Caco-2 (cell line): ENCODE data around the gene IDH1. TPM values are rescaled to one million over a fixed set of nuclear protein-coding genes. Genes with fewer than 3 reads are reported as not detected.

Experiments
- BruUV-seq: library from RNA; stranded (reverse); fragments of 400-500 nt; replicated peaks from 2 replicates; lab custom pipeline; 2021; lab: Mats Ljungman, UMichigan
- CTCF ChIA-PET: fragments of 300-600 bp; sonication (Branson Sonifier 250); formaldehyde crosslinking; loops from one replicate; lab custom pipeline; 2022; ENCODE audit warnings: antibody characterized with exemption; lab: Charles Lee
- POLR2A ChIA-PET: fragments of 300-600 bp; sonication (Branson Sonifier 250); formaldehyde crosslinking; loops from one replicate; lab custom pipeline; 2022; ENCODE audit warnings: antibody characterized with exemption; lab: Charles Lee
- DNase-seq, 2 experiments: peaks; one replicate each; pipeline versions ENCODE4 v3.0.0 to v3.0.0-alpha.2; 2020 to 2022
- H3K27me3 ChIP-seq: replicated peaks from 2 replicates; pipeline ENCODE4 v1.6.0; 2011; ENCODE audit warnings: low read length; ENCODE audit not compliant: control insufficient read depth, insufficient read depth
- H3K36me3 ChIP-seq: 2 replicates; pipeline ENCODE4 v1.5.1; 2011; ENCODE audit warnings: low read length; ENCODE audit not compliant: control insufficient read depth, insufficient read depth
- H3K4me1 ChIP-seq: fragments of 250-450 bp; sonication (Bioruptor Pico); 2 replicates; pipeline ENCODE4 v1.5.1; 2020; ENCODE audit warnings: mild to moderate bottlenecking
- H3K4me3 ChIP-seq: 2 replicates; pipeline ENCODE4 v1.5.1; 2011; ENCODE audit warnings: low read depth, mild to moderate bottlenecking, control low read depth, low read length
- H3K9me3 ChIP-seq: fragments of 250-450 bp; sonication (Bioruptor Pico); 2 replicates; pipeline ENCODE4 v1.5.1; 2020; ENCODE audit warnings: mild to moderate bottlenecking, moderate library complexity
- H3K27ac Mint-ChIP-seq: one replicate; pipeline ENCODE4 v1.8.0; 2022; ENCODE audit warnings: mixed read lengths; ENCODE audit not compliant: unreplicated experiment
- H3K27me3 Mint-ChIP-seq: one replicate; pipeline ENCODE4 v1.8.0; 2022; ENCODE audit warnings: mixed read lengths; ENCODE audit not compliant: insufficient read depth, unreplicated experiment
- H3K36me3 Mint-ChIP-seq: one replicate; pipeline ENCODE4 v1.8.0; 2022; ENCODE audit warnings: mild to moderate bottlenecking, mixed read lengths; ENCODE audit not compliant: insufficient read depth, unreplicated experiment
- H3K4me1 Mint-ChIP-seq: one replicate; pipeline ENCODE4 v1.8.0; 2022; ENCODE audit warnings: low read depth, mixed read lengths; ENCODE audit not compliant: unreplicated experiment
- H3K4me3 Mint-ChIP-seq: one replicate; pipeline ENCODE4 v1.8.0; 2022; ENCODE audit warnings: mild to moderate bottlenecking, moderate library complexity, mixed read lengths; ENCODE audit not compliant: unreplicated experiment
- H3K9me3 Mint-ChIP-seq: one replicate; pipeline ENCODE4 v1.8.0; 2022; ENCODE audit warnings: mixed read lengths; ENCODE audit not compliant: unreplicated experiment
- intact Hi-C: fragments of 100-400 bp; cut with micrococcal nuclease; formaldehyde crosslinking; loops from one replicate; pipeline ENCODE4 v1.10.0; 2022; ENCODE audit not compliant: unreplicated experiment
- total RNA-seq: library from RNA; stranded (reverse); gene quantifications from 2 replicates; pipeline ENCODE4 v1.2.3, GENCODE V29; 2022
- TF ChIP-seq, protein P1 (sequence below), 2 experiments: fragments of 200-600 bp in 1 of 2; IDR thresholded peaks; 1 replicate in 1 of 2; 2 replicates in 1 of 2; pipeline versions ENCODE4 v1.5.1 to v1.8.0; 2011 to 2022; ENCODE audit warnings: antibody characterized with exemption in 1 of 2, control low read depth in 1 of 2, inconsistent platforms in 1 of 2, low read depth in 1 of 2, low read length in 1 of 2, mild to moderate bottlenecking in 1 of 2, moderate library complexity in 1 of 2; ENCODE audit not compliant: insufficient read depth in 1 of 2, severe bottlenecking in 1 of 2, unreplicated experiment in 1 of 2

Gene IDH1
- total RNA-seq, 1 experiment from 2014 or later, result 293 TPM

DNA sequence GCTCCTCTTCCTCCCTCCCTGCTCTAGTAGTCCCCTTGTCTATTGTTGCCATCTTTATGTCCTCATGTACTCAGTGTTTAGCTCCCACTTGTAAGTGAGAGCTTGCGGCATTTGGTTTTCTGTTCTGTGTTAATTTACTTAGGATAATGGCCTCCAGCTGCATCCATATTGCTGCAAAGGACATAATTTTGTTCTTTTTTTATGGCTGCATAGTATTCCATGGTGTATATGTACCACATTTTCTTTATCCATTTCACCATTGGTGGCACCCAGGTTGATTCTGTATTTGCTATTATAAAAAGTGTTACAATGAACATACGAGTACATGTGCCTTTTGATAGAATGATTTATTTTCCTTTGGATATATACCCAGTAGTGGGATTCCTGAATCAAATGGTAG is 23.7 kb upstream of the IDH1 start:
- H3K36me3 Mint-ChIP-seq, result peaks cover 53% of the 10 kb centered on the region
- H3K36me3 ChIP-seq, result no peaks in the 10 kb centered on the region; the same call in 1 of the 2 replicates
- BruUV-seq, result no TSS peak
- H3K27me3 Mint-ChIP-seq, result no peaks in the 10 kb centered on the region
- H3K27me3 ChIP-seq, result no peaks in the 10 kb centered on the region
- ChIA-PET CTCF (no interaction called here), POLR2A (no interaction called here)
- TF ChIP-seq, protein P1, sequence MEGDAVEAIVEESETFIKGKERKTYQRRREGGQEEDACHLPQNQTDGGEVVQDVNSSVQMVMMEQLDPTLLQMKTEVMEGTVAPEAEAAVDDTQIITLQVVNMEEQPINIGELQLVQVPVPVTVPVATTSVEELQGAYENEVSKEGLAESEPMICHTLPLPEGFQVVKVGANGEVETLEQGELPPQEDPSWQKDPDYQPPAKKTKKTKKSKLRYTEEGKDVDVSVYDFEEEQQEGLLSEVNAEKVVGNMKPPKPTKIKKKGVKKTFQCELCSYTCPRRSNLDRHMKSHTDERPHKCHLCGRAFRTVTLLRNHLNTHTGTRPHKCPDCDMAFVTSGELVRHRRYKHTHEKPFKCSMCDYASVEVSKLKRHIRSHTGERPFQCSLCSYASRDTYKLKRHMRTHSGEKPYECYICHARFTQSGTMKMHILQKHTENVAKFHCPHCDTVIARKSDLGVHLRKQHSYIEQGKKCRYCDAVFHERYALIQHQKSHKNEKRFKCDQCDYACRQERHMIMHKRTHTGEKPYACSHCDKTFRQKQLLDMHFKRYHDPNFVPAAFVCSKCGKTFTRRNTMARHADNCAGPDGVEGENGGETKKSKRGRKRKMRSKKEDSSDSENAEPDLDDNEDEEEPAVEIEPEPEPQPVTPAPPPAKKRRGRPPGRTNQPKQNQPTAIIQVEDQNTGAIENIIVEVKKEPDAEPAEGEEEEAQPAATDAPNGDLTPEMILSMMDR (IDR thresholded peaks at IDR 0.05; ENCODE audit: insufficient read depth in 1 of 2, low read depth in 1 of 2, low read length in 1 of 2, severe bottlenecking in 1 of 2, unreplicated experiment in 1 of 2), result no peak
- H3K4me3 Mint-ChIP-seq, result no peak overlapping the region
- no peaks in the 10 kb centered on the region for H3K9me3 Mint-ChIP-seq
- H3K9me3 ChIP-seq, result no peaks in the 10 kb centered on the region
- no peak overlapping the region for H3K4me3 ChIP-seq
- H3K27ac Mint-ChIP-seq, result no peak overlapping the region
- DNase-seq, result no peak
- H3K4me1 Mint-ChIP-seq, result no peaks in the 10 kb centered on the region
- no peaks in the 10 kb centered on the region for H3K4me1 ChIP-seq
- intact Hi-C loops, result no loop called here

DNA sequence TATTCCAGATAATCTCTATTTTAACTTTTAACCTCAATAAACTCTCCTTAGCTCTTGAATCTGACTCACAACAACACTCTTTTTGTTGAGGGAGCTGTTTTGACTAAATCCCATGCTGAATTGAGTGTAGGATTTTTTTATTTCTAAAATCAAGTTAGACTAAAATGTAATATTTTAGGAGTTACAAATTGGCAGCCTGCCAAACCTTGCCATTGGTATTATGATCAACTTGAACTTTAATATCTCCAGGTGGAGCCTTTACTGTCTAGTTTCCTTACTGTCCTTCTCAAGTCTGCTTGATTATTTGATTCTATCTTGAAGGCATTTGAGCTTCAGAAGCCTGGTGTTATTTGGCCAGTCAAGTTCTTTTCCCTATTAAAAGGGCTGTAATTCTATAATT is 19.9 kb upstream of the IDH1 start:
- H3K36me3 ChIP-seq, result no peaks in the 10 kb centered on the region; the same call in 1 of the 2 replicates
- CTCF ChIA-PET, result no interaction called here

GRCh38 chr2:208269091-208269490 is 14.2 kb upstream of the IDH1 start:
- no peak for DNase-seq
- CTCF ChIA-PET, result interaction anchor here (0.6 to 1.1 kb wide), 2 partner anchors 167 to 243 kb away, joined by 3 to 6 read pairs; no protein-coding TSS in a partner anchor
- intact Hi-C loops, result loop anchor here (5.0 kb wide), 1 partner anchor 1903 kb away; the partner anchor contains the start of gene KANSL1L
- Histone ChIP-seq H3K9me3 (no peaks in the 10 kb centered on the region), H3K27me3 (no peaks in the 10 kb centered on the region), H3K36me3 (no peaks in the 10 kb centered on the region; the same call in 1 of the 2 replicates), H3K4me1 (peaks cover 10% of the 10 kb centered on the region; the same call in 1 of the 2 replicates), H3K4me3 (no peak overlapping the region)
- Mint-ChIP-seq H3K27ac (no peak overlapping the region), H3K9me3 (no peaks in the 10 kb centered on the region), H3K36me3 (peaks cover 17% of the 10 kb centered on the region), H3K27me3 (no peaks in the 10 kb centered on the region), H3K4me3 (no peak overlapping the region), H3K4me1 (peaks cover 18% of the 10 kb centered on the region)
- POLR2A ChIA-PET, result no interaction called here
- BruUV-seq, result no TSS peak
- TF ChIP-seq, protein P1 (IDR thresholded peaks at IDR 0.05; ENCODE audit: insufficient read depth in 1 of 2, low read depth in 1 of 2, low read length in 1 of 2, severe bottlenecking in 1 of 2, unreplicated experiment in 1 of 2), result peak in 1 of 2 experiments; percentile 37

More for the DNA sequence above, 19.9 kb upstream of the IDH1 start:
- POLR2A ChIA-PET, result interaction anchor here (0.6 kb wide), 1 partner anchor 505 kb away, joined by 3 read pairs; the partner anchor contains the start of gene FZD5
- intact Hi-C loops, result no loop called here
- no peak overlapping the region for H3K4me3 ChIP-seq
- H3K9me3 Mint-ChIP-seq, result no peaks in the 10 kb centered on the region
- no peak overlapping the region for H3K27ac Mint-ChIP-seq
- H3K27me3 ChIP-seq, result no peaks in the 10 kb centered on the region
- peaks cover 52% of the 10 kb centered on the region for H3K36me3 Mint-ChIP-seq
- H3K4me3 Mint-ChIP-seq, result no peak overlapping the region
- no TSS peak for BruUV-seq
- no peak for DNase-seq
- no peaks in the 10 kb centered on the region for H3K4me1 ChIP-seq
- TF ChIP-seq, protein P1 (IDR thresholded peaks at IDR 0.05; ENCODE audit: insufficient read depth in 1 of 2, low read depth in 1 of 2, low read length in 1 of 2, severe bottlenecking in 1 of 2, unreplicated experiment in 1 of 2), result no peak
- no peaks in the 10 kb centered on the region for H3K27me3 Mint-ChIP-seq
- H3K9me3 ChIP-seq, result no peaks in the 10 kb centered on the region
- no peaks in the 10 kb centered on the region for H3K4me1 Mint-ChIP-seq
